Measurements from ENCODE around the gene INPP5J. TPM values are rescaled to one million over a fixed set of nuclear protein-coding genes. Genes with fewer than 3 reads are reported as not detected.

The INPP5J gene
- total RNA-seq, 1 experiment from 2014 or later, result 1.7 TPM

DNA sequence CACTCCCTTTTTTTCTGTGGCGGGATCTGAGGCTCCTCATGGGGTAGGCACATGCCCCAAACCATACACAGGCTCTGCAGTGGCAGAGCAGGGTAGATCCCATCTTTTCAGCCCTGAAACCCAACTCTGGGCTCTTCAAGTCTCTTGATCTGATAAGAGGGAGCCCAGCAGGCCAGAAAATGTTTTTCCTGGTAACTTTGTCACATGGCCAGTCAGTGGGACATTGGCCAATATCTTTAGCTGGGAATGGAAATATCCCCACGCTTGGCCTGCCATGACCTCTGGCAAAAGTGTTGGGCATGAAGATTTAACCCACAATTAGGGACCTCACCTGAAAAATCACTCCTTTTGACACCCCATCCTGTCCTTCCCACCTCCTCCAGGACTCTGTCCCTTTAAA, 8.1 kb downstream of the INPP5J start:
- no TSS peak for BruUV-seq (replicated peaks)
- ChIA-PET CTCF (no interaction called here), POLR2A (interaction anchor here (0.5 kb wide), 1 partner anchor 19 kb away, joined by 7 read pairs; no protein-coding TSS in a partner anchor)
- Histone ChIP-seq H3K9me3 (ENCODE audit: control insufficient read depth, insufficient read depth, low read depth, low read length) (no peaks in the 10 kb centered on the region), H3K27ac (ENCODE audit: low read length) (no peak overlapping the region), H3K4me3 (ENCODE audit: low read depth in 2 of 2, low read length in 2 of 2) (no peak overlapping the region), H3K27me3 (ENCODE audit: control insufficient read depth, insufficient read depth, low read length) (no peaks in the 10 kb centered on the region), H3K36me3 (ENCODE audit: control insufficient read depth, insufficient read depth, low read length) (no peaks in the 10 kb centered on the region), H3K4me1 (ENCODE audit: control insufficient read depth, insufficient read depth, low read length) (no peaks in the 10 kb centered on the region)
- ATAC-seq, result no peak
- in situ Hi-C loops (cut with HindIII; ENCODE audit: low pct_unique_long_range_greater_than_20kb, low sequenced_read_pairs), result no loop called here
- TF ChIP-seq, protein P1, sequence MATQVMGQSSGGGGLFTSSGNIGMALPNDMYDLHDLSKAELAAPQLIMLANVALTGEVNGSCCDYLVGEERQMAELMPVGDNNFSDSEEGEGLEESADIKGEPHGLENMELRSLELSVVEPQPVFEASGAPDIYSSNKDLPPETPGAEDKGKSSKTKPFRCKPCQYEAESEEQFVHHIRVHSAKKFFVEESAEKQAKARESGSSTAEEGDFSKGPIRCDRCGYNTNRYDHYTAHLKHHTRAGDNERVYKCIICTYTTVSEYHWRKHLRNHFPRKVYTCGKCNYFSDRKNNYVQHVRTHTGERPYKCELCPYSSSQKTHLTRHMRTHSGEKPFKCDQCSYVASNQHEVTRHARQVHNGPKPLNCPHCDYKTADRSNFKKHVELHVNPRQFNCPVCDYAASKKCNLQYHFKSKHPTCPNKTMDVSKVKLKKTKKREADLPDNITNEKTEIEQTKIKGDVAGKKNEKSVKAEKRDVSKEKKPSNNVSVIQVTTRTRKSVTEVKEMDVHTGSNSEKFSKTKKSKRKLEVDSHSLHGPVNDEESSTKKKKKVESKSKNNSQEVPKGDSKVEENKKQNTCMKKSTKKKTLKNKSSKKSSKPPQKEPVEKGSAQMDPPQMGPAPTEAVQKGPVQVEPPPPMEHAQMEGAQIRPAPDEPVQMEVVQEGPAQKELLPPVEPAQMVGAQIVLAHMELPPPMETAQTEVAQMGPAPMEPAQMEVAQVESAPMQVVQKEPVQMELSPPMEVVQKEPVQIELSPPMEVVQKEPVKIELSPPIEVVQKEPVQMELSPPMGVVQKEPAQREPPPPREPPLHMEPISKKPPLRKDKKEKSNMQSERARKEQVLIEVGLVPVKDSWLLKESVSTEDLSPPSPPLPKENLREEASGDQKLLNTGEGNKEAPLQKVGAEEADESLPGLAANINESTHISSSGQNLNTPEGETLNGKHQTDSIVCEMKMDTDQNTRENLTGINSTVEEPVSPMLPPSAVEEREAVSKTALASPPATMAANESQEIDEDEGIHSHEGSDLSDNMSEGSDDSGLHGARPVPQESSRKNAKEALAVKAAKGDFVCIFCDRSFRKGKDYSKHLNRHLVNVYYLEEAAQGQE (IDR thresholded peaks at IDR 0.05; ENCODE audit: insufficient read depth in 1 of 2, low read depth in 2 of 2, low read length in 1 of 2), result no peak
- TF ChIP-seq, protein P2, sequence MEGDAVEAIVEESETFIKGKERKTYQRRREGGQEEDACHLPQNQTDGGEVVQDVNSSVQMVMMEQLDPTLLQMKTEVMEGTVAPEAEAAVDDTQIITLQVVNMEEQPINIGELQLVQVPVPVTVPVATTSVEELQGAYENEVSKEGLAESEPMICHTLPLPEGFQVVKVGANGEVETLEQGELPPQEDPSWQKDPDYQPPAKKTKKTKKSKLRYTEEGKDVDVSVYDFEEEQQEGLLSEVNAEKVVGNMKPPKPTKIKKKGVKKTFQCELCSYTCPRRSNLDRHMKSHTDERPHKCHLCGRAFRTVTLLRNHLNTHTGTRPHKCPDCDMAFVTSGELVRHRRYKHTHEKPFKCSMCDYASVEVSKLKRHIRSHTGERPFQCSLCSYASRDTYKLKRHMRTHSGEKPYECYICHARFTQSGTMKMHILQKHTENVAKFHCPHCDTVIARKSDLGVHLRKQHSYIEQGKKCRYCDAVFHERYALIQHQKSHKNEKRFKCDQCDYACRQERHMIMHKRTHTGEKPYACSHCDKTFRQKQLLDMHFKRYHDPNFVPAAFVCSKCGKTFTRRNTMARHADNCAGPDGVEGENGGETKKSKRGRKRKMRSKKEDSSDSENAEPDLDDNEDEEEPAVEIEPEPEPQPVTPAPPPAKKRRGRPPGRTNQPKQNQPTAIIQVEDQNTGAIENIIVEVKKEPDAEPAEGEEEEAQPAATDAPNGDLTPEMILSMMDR (IDR thresholded peaks at IDR 0.05), result no peak
- TF ChIP-seq TCF7L2 (IDR thresholded peaks at IDR 0.05; ENCODE audit: low read depth, low read length) (no peak), POLR2AphosphoS5 (IDR thresholded peaks at IDR 0.05; ENCODE audit: low read depth, low read length) (no peak), SIN3A (IDR thresholded peaks at IDR 0.05; ENCODE audit: borderline replicate concordance, insufficient read depth, low read depth, low read length) (no peak)
- intact Hi-C loops (cut with micrococcal nuclease; ENCODE audit: unreplicated experiment), result no loop called here
- no peak for DNase-seq (ENCODE audit: low read depth, low spot score)

DNA sequence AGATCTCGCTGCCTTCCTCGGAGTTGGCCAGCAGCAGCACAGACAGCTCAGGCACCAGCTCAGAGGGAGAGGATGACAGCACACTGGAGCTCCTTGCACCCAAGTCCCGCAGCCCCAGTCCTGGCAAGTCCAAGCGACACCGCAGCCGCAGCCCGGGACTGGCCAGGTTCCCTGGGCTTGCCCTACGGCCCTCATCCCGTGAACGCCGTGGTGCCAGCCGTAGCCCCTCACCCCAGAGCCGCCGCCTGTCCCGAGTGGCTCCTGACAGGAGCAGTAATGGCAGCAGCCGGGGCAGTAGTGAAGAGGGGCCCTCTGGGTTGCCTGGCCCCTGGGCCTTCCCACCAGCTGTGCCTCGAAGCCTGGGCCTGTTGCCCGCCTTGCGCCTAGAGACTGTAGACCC, 11.1 kb downstream of the INPP5J start:
- H3K36me3 ChIP-seq (ENCODE audit: control insufficient read depth, insufficient read depth, low read length), result no peaks in the 10 kb centered on the region
- in situ Hi-C loops (cut with HindIII; ENCODE audit: low pct_unique_long_range_greater_than_20kb, low sequenced_read_pairs) (no loop called here), intact Hi-C loops (cut with micrococcal nuclease; ENCODE audit: unreplicated experiment) (no loop called here)
- no peak overlapping the region for H3K4me3 ChIP-seq (ENCODE audit: low read depth in 2 of 2, low read length in 2 of 2)
- ATAC-seq (no peak), DNase-seq (ENCODE audit: low read depth, low spot score) (no peak)
- no peaks in the 10 kb centered on the region for H3K9me3 ChIP-seq (ENCODE audit: control insufficient read depth, insufficient read depth, low read depth, low read length)
- no peaks in the 10 kb centered on the region for H3K4me1 ChIP-seq (ENCODE audit: control insufficient read depth, insufficient read depth, low read length)
- ChIA-PET CTCF (no interaction called here), POLR2A (no interaction called here)
- no peak overlapping the region for H3K27ac ChIP-seq (ENCODE audit: low read length)
- TF ChIP-seq SIN3A (IDR thresholded peaks at IDR 0.05; ENCODE audit: borderline replicate concordance, insufficient read depth, low read depth, low read length), result no peak
- TF ChIP-seq, protein P1 (IDR thresholded peaks at IDR 0.05; ENCODE audit: insufficient read depth in 1 of 2, low read depth in 2 of 2, low read length in 1 of 2), result no peak
- no peak for TF ChIP-seq TCF7L2 (IDR thresholded peaks at IDR 0.05; ENCODE audit: low read depth, low read length)
- TF ChIP-seq POLR2AphosphoS5 (IDR thresholded peaks at IDR 0.05; ENCODE audit: low read depth, low read length), result no peak
- TF ChIP-seq, protein P2 (IDR thresholded peaks at IDR 0.05), result no peak
- no peaks in the 10 kb centered on the region for H3K27me3 ChIP-seq (ENCODE audit: control insufficient read depth, insufficient read depth, low read length)
- no TSS peak for BruUV-seq (replicated peaks)

Data from Panc1 (cell line).